ENCODE data around the gene GAS6. TPM values are rescaled to one million over a fixed set of nuclear protein-coding genes. Genes with fewer than 3 reads are reported as not detected.
"Not testable (repeated sequence)": the region's sequence is repeated elsewhere in the genome, so short reads cannot be mapped to it uniquely, and the experiment has no call there.

GAS6 gene
- total RNA-seq, 2 experiments from 2014 or later, result 0.82 to 0.92 TPM

- CTCF ChIA-PET, result no interaction called here
- no peaks in the 10 kb centered on the region for H3K36me3 Mint-ChIP-seq (ENCODE audit: low read depth)
- no peak overlapping the region for H3K4me3 Mint-ChIP-seq
- no peak for DNase-seq
- POLR2A ChIA-PET, result no interaction called here
- H3K9me3 Mint-ChIP-seq, result no peaks in the 10 kb centered on the region
- H3K27me3 Mint-ChIP-seq, result no peaks in the 10 kb centered on the region
- H3K27ac Mint-ChIP-seq, result no peak overlapping the region
- H3K4me1 Mint-ChIP-seq, result no peaks in the 10 kb centered on the region
These were observed 61.1 kb downstream of the GAS6 start for GRCh38 chr13:113802761-113803160.

- DNase-seq, result no peak
- Mint-ChIP-seq H3K27ac (no peak overlapping the region), H3K27me3 (no peaks in the 10 kb centered on the region), H3K4me3 (no peak overlapping the region), H3K9me3 (no peaks in the 10 kb centered on the region), H3K36me3 (ENCODE audit: low read depth) (no peaks in the 10 kb centered on the region), H3K4me1 (no peaks in the 10 kb centered on the region)
- ChIA-PET POLR2A (no interaction called here), CTCF (no interaction called here)
These were observed 61.8 kb downstream of the GAS6 start for GRCh38 chr13:113802090-113802531.

GRCh38 chr13:113801289-113801961 lies 62.5 kb downstream of the GAS6 start:
- no peak overlapping the region for H3K4me3 Mint-ChIP-seq
- DNase-seq, result no peak
- H3K27ac Mint-ChIP-seq, result no peak overlapping the region
- H3K36me3 Mint-ChIP-seq (ENCODE audit: low read depth), result no peaks in the 10 kb centered on the region
- POLR2A ChIA-PET, result no interaction called here
- CTCF ChIA-PET, result no interaction called here
- H3K4me1 Mint-ChIP-seq, result no peaks in the 10 kb centered on the region
- H3K27me3 Mint-ChIP-seq, result no peaks in the 10 kb centered on the region
- H3K9me3 Mint-ChIP-seq, result no peaks in the 10 kb centered on the region

- Mint-ChIP-seq H3K27ac (no peak overlapping the region), H3K4me3 (no peak overlapping the region), H3K9me3 (no peaks in the 10 kb centered on the region), H3K36me3 (ENCODE audit: low read depth) (no peaks in the 10 kb centered on the region), H3K4me1 (no peaks in the 10 kb centered on the region), H3K27me3 (no peaks in the 10 kb centered on the region)
- no peak for DNase-seq
- POLR2A ChIA-PET, result no interaction called here
- CTCF ChIA-PET, result no interaction called here
These were observed 63.3 kb downstream of the GAS6 start for GRCh38 chr13:113800576-113800926.

GRCh38 chr13:113798200-113798811 lies 65.6 kb downstream of the GAS6 start:
- POLR2A ChIA-PET, result no interaction called here
- DNase-seq, result no peak
- H3K27me3 Mint-ChIP-seq, result no peaks in the 10 kb centered on the region
- H3K4me3 Mint-ChIP-seq, result no peak overlapping the region
- CTCF ChIA-PET, result no interaction called here
- no peak overlapping the region for H3K27ac Mint-ChIP-seq
- no peaks in the 10 kb centered on the region for H3K36me3 Mint-ChIP-seq (ENCODE audit: low read depth)
- no peaks in the 10 kb centered on the region for H3K9me3 Mint-ChIP-seq
- H3K4me1 Mint-ChIP-seq, result no peaks in the 10 kb centered on the region

GRCh38 chr13:113796964-113797676 lies 66.8 kb downstream of the GAS6 start:
- H3K9me3 Mint-ChIP-seq, result no peaks in the 10 kb centered on the region
- H3K4me1 Mint-ChIP-seq, result no peaks in the 10 kb centered on the region
- H3K27me3 Mint-ChIP-seq, result no peaks in the 10 kb centered on the region
- DNase-seq, result no peak
- POLR2A ChIA-PET, result no interaction called here
- CTCF ChIA-PET, result no interaction called here
- H3K27ac Mint-ChIP-seq, result no peak overlapping the region
- no peak overlapping the region for H3K4me3 Mint-ChIP-seq
- no peaks in the 10 kb centered on the region for H3K36me3 Mint-ChIP-seq (ENCODE audit: low read depth)

DNA sequence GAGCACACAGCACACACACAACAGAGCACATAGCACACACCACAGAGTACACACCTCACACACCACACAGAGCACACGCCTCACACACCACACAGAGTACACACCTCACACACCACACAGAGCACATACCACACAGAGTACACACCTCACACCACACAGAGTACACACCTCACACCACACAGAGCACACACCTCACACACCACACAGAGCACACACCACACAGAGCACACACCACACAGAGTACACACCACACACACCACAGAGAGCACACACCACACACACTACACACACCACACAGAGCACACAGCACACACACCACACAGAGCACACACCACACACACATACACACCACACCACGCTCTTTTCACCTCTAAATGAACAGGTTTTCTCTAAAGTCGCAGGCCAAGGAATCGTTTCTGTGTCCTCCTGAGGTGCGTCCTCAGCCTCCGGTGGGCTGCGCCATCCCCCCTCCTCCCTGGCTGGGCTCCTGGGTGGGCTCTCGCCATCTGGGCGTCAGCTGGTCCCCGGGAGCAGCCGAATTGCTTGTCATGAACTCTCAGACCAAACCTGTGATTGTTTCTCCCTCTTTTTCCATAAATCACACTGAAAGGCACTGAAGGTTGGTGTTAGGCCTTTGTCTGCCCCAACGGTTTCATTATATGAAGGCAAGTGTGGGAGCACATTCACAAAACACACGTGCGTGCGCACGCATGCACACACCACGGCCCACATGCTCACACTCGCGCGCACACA lies 67.5 kb downstream of the GAS6 start:
- ChIA-PET POLR2A (no interaction called here), CTCF (no interaction called here)
- Mint-ChIP-seq H3K9me3 (no peaks in the 10 kb centered on the region), H3K27ac (no peak overlapping the region), H3K27me3 (no peaks in the 10 kb centered on the region), H3K4me1 (no peaks in the 10 kb centered on the region), H3K4me3 (no peak overlapping the region), H3K36me3 (ENCODE audit: low read depth) (no peaks in the 10 kb centered on the region)
- no peak for DNase-seq

- H3K27ac Mint-ChIP-seq; POLR2A ChIA-PET; H3K27me3 Mint-ChIP-seq; H3K4me3 Mint-ChIP-seq; H3K9me3 Mint-ChIP-seq; H3K36me3 Mint-ChIP-seq (ENCODE audit: low read depth); DNase-seq; H3K4me1 Mint-ChIP-seq: not testable (repeated sequence)
- CTCF ChIA-PET, result interaction anchor here (1.0 to 1.2 kb wide), 2 partner anchors 15 to 29 kb away, joined by 3 read pairs; no protein-coding TSS in a partner anchor
These were observed 68.5 kb downstream of the GAS6 start for GRCh38 chr13:113795362-113795761.

DNA sequence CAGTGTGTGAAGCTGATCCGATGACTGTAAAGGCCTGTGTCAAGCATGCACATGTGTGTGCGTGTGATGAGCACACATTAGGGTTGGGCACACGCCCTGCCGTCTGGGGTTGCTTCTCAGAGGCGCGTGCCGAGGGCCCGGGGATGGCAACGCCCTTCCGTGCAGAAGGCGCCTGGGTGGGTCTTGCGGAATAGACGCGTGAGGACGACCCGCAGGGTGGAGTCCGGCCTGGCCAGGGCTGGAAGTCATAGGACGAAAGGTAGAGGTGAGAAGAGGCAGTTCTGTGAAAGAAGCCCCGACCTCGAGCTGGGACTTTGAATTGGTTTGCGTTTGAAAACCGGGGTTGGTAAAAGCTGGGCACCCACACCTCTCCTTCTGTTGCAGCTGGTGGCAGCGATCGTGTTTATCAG lies 69.1 kb downstream of the GAS6 start:
- CTCF ChIA-PET, result interaction anchor here (1.0 to 1.2 kb wide), 2 partner anchors 14 to 29 kb away, joined by 3 read pairs; no protein-coding TSS in a partner anchor
- no peaks in the 10 kb centered on the region for H3K36me3 Mint-ChIP-seq (ENCODE audit: low read depth)
- H3K9me3 Mint-ChIP-seq, result no peaks in the 10 kb centered on the region
- DNase-seq, result no peak
- no peak overlapping the region for H3K4me3 Mint-ChIP-seq
- POLR2A ChIA-PET, result no interaction called here
- no peak overlapping the region for H3K27ac Mint-ChIP-seq
- no peaks in the 10 kb centered on the region for H3K27me3 Mint-ChIP-seq
- H3K4me1 Mint-ChIP-seq, result no peaks in the 10 kb centered on the region

GRCh38 chr13:113794086-113794485 lies 69.8 kb downstream of the GAS6 start:
- Mint-ChIP-seq H3K27ac (no peak overlapping the region), H3K4me1 (no peaks in the 10 kb centered on the region), H3K27me3 (no peaks in the 10 kb centered on the region), H3K9me3 (no peaks in the 10 kb centered on the region), H3K36me3 (ENCODE audit: low read depth) (no peaks in the 10 kb centered on the region), H3K4me3 (no peak overlapping the region)
- ChIA-PET CTCF (no interaction called here), POLR2A (no interaction called here)
- no peak for DNase-seq

DNA sequence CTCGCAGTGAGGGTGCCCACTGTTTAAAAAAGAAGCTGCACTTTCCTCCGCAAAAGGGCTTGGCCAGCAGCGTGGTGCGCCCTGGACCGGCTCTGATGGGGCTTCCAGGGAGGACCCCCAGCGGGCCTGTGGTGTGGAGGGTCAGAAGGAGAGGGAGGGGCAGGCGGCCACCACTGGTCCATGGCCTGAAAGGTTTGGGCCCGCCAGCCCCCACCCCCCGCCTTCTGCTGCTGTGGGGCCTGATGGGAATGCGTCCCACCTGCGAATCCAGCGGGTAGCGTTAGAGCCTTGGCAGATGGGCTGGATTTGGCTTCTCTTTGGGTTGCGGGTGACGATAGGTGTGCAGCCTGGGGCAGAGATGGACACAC lies 70.2 kb downstream of the GAS6 start:
- no peak overlapping the region for H3K4me3 Mint-ChIP-seq
- DNase-seq, result no peak
- H3K9me3 Mint-ChIP-seq, result no peaks in the 10 kb centered on the region
- CTCF ChIA-PET, result interaction anchor here (0.8 kb wide), 1 partner anchor 23 kb away, joined by 3 read pairs; no protein-coding TSS in a partner anchor
- no peaks in the 10 kb centered on the region for H3K36me3 Mint-ChIP-seq (ENCODE audit: low read depth)
- no peaks in the 10 kb centered on the region for H3K4me1 Mint-ChIP-seq
- H3K27me3 Mint-ChIP-seq, result no peaks in the 10 kb centered on the region
- H3K27ac Mint-ChIP-seq, result no peak overlapping the region
- POLR2A ChIA-PET, result no interaction called here

- Mint-ChIP-seq H3K4me3 (no peak overlapping the region), H3K9me3 (no peaks in the 10 kb centered on the region), H3K27me3 (no peaks in the 10 kb centered on the region), H3K4me1 (no peaks in the 10 kb centered on the region), H3K27ac (no peak overlapping the region), H3K36me3 (ENCODE audit: low read depth) (no peaks in the 10 kb centered on the region)
- POLR2A ChIA-PET, result no interaction called here
- no peak for DNase-seq
- CTCF ChIA-PET, result interaction anchor here (0.8 kb wide), 1 partner anchor 23 kb away, joined by 3 read pairs; no protein-coding TSS in a partner anchor
These were observed 70.8 kb downstream of the GAS6 start for GRCh38 chr13:113792886-113793717.
